Measurements from ENCODE around the gene GOLGA6L2. TPM values are rescaled to one million over a fixed set of nuclear protein-coding genes. Genes with fewer than 3 reads are reported as not detected.

The GOLGA6L2 gene
- total and polyA plus RNA-seq, 2 donors (not counting 3 experiments of a cell fraction or from before 2014, with no cell fraction given) = not detected

DNA sequence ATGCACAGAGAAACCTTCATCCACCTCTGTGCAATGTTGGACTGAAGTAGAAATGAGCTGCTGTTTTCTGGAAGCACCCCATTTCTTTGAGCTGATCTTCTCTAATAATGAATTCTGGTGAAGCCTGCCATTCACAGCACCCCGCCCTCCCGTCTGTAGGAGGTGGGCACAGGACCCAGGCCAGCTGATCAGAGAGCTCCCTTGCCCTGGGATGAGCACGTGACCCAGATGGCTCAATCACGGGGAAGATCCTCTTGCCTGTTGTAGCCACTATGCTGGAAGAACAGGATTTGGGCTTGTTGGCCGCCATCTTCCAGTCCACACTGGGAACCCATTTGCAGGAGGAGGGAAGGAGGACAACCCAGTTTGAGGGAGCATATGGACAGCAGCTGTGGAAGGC is 44.5 kb downstream of the GOLGA6L2 start:
- intact Hi-C loops (cut with micrococcal nuclease) (no loop called here), dilution Hi-C loops (cut with MboI; ENCODE audit: extremely low pct_ligation_motif_present, low sequenced_read_pairs) (no loop called here)
- ChIA-PET CTCF (no interaction called here), POLR2A (no interaction called here)
- Histone ChIP-seq H3K79me2 (ENCODE audit: control insufficient read depth, insufficient read depth, low read length) (no peaks in the 10 kb centered on the region), H4K20me1 (replicated peaks; ENCODE audit: control insufficient read depth, extremely low read depth, insufficient read depth, low read length) (no peaks in the 10 kb centered on the region), H3K9me1 (replicated peaks; ENCODE audit: control insufficient read depth, extremely low read depth, insufficient read depth, low read length) (no peaks in the 10 kb centered on the region), H3K9ac (replicated peaks; ENCODE audit: extremely low read depth, insufficient read depth, low read length) (no peak overlapping the region), H3K9me3 (replicated peaks; ENCODE audit: control insufficient read depth, insufficient read depth, low read length) (no peaks in the 10 kb centered on the region), H3K27me3 (ENCODE audit: control insufficient read depth in 2 of 2, insufficient read depth in 2 of 2, low read length in 2 of 2) (no peaks in the 10 kb centered on the region), H3K4me1 (ENCODE audit: control insufficient read depth, extremely low read depth, insufficient read depth, low read length) (no peaks in the 10 kb centered on the region), H3K27ac (ENCODE audit: insufficient read depth, low read depth, low read length) (no peak overlapping the region), H2AFZ (ENCODE audit: low read depth, low read length) (no peak overlapping the region), H3K4me2 (ENCODE audit: insufficient read depth, low read length) (no peak overlapping the region), H3K36me3 (ENCODE audit: control insufficient read depth in 2 of 2, extremely low read depth in 1 of 2, insufficient read depth in 2 of 2, low read length in 2 of 2) (no peaks in the 10 kb centered on the region), H3K4me3 (replicated peaks in 1 of 3; ENCODE audit: insufficient read depth in 1 of 3, low read depth in 1 of 3, low read length in 3 of 3) (no peak overlapping the region)
- no peak for DNase-seq (ENCODE audit: low read depth, low spot score)
- TF ChIP-seq EZH2 (IDR thresholded peaks at IDR 0.05; ENCODE audit: borderline replicate concordance, low read depth, low read length, severe bottlenecking) (no peak), GATA2 (IDR thresholded peaks at IDR 0.05; ENCODE audit: insufficient read depth, insufficient read length, low read depth, low read length) (no peak), POLR2AphosphoS5 (IDR thresholded peaks at IDR 0.05; ENCODE audit: insufficient read depth, low read depth, low read length) (no peak), FOS (IDR thresholded peaks at IDR 0.05; ENCODE audit: borderline replicate concordance, insufficient read depth, low read length) (no peak)
- no peak for FAIRE-seq
- BruUV-seq (replicated peaks) = no TSS peak

DNA sequence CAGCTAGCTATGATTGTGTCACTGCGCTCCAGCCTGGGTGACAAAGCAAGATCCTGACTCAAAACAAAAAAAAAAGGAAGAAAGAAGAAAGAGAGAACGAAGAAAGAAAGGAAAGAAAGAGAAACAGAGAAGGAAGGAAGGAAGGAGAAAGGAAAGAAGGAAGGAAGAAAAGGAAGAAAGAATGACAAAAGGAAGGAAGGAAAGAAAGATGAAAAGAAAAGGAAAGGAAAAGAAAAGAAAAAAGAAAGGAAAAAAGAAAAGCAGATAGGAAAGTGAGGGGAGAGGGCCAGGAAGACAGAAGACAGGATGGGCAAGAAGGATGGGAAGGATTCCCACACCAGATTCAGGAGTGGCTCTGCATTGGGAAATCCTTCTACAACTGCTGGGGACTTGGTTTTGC is 44.9 kb downstream of the GOLGA6L2 start:
- dilution Hi-C loops (cut with MboI; ENCODE audit: extremely low pct_ligation_motif_present, low sequenced_read_pairs) (no loop called here), intact Hi-C loops (cut with micrococcal nuclease) (no loop called here)
- CTCF ChIA-PET = no interaction called here
- Histone ChIP-seq H3K27me3 (ENCODE audit: control insufficient read depth in 2 of 2, insufficient read depth in 2 of 2, low read length in 2 of 2) (no peaks in the 10 kb centered on the region), H3K36me3 (ENCODE audit: control insufficient read depth in 2 of 2, extremely low read depth in 1 of 2, insufficient read depth in 2 of 2, low read length in 2 of 2) (no peaks in the 10 kb centered on the region), H3K79me2 (ENCODE audit: control insufficient read depth, insufficient read depth, low read length) (no peaks in the 10 kb centered on the region), H3K4me1 (ENCODE audit: control insufficient read depth, extremely low read depth, insufficient read depth, low read length) (no peaks in the 10 kb centered on the region), H3K4me2 (ENCODE audit: insufficient read depth, low read length) (no peak overlapping the region), H4K20me1 (replicated peaks; ENCODE audit: control insufficient read depth, extremely low read depth, insufficient read depth, low read length) (no peaks in the 10 kb centered on the region), H3K4me3 (replicated peaks in 1 of 3; ENCODE audit: insufficient read depth in 1 of 3, low read depth in 1 of 3, low read length in 3 of 3) (no peak overlapping the region), H3K27ac (ENCODE audit: insufficient read depth, low read depth, low read length) (no peak overlapping the region), H3K9ac (replicated peaks; ENCODE audit: extremely low read depth, insufficient read depth, low read length) (no peak overlapping the region), H3K9me3 (replicated peaks; ENCODE audit: control insufficient read depth, insufficient read depth, low read length) (no peaks in the 10 kb centered on the region), H2AFZ (ENCODE audit: low read depth, low read length) (no peak overlapping the region), H3K9me1 (replicated peaks; ENCODE audit: control insufficient read depth, extremely low read depth, insufficient read depth, low read length) (no peaks in the 10 kb centered on the region)
- FAIRE-seq (no peak), DNase-seq (ENCODE audit: low read depth, low spot score) (no peak)
- TF ChIP-seq GATA2 (IDR thresholded peaks at IDR 0.05; ENCODE audit: insufficient read depth, insufficient read length, low read depth, low read length) (no peak), FOS (IDR thresholded peaks at IDR 0.05; ENCODE audit: borderline replicate concordance, insufficient read depth, low read length) (no peak), MYC (IDR thresholded peaks at IDR 0.05; ENCODE audit: low read depth, low read length) (no peak), POLR2A (IDR thresholded peaks at IDR 0.05; ENCODE audit: low read depth, low read length) (no peak), EZH2 (IDR thresholded peaks at IDR 0.05; ENCODE audit: borderline replicate concordance, low read depth, low read length, severe bottlenecking) (no peak), POLR2AphosphoS5 (IDR thresholded peaks at IDR 0.05; ENCODE audit: insufficient read depth, low read depth, low read length) (no peak), JUN (IDR thresholded peaks at IDR 0.05; ENCODE audit: borderline replicate concordance, insufficient read depth, insufficient read length, low read depth) (no peak)
- TF ChIP-seq, protein P1, sequence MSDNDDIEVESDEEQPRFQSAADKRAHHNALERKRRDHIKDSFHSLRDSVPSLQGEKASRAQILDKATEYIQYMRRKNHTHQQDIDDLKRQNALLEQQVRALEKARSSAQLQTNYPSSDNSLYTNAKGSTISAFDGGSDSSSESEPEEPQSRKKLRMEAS (IDR thresholded peaks at IDR 0.05; ENCODE audit: insufficient read depth, insufficient read length) = no peak
- TF ChIP-seq, protein P2, sequence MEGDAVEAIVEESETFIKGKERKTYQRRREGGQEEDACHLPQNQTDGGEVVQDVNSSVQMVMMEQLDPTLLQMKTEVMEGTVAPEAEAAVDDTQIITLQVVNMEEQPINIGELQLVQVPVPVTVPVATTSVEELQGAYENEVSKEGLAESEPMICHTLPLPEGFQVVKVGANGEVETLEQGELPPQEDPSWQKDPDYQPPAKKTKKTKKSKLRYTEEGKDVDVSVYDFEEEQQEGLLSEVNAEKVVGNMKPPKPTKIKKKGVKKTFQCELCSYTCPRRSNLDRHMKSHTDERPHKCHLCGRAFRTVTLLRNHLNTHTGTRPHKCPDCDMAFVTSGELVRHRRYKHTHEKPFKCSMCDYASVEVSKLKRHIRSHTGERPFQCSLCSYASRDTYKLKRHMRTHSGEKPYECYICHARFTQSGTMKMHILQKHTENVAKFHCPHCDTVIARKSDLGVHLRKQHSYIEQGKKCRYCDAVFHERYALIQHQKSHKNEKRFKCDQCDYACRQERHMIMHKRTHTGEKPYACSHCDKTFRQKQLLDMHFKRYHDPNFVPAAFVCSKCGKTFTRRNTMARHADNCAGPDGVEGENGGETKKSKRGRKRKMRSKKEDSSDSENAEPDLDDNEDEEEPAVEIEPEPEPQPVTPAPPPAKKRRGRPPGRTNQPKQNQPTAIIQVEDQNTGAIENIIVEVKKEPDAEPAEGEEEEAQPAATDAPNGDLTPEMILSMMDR (IDR thresholded peaks at IDR 0.05; ENCODE audit: extremely low read depth in 1 of 2, insufficient read depth in 1 of 2, low read depth in 1 of 2, low read length in 2 of 2) = no peak
- BruUV-seq (replicated peaks) = no TSS peak
- POLR2A ChIA-PET = no interaction called here
